MM.1S (cell line): ENCODE data around the gene MUC4.
"Not testable (repeated sequence)": the region's sequence is repeated elsewhere in the genome, so short reads cannot be mapped to it uniquely, and the experiment has no call there.

ENCODE experiments used
- DNase-seq: peaks from one replicate; pipeline ENCODE4 v3.0.0-alpha.2; 2015
- H2AFZ ChIP-seq: fragments of 300-600 bp; sonication (generic); 2 replicates; pipeline ENCODE4 v1.6.0; 2016; ENCODE audit warnings: antibody characterized with exemption, low read length
- H3F3A ChIP-seq: fragments of 300-600 bp; sonication (generic); 2 replicates; pipeline ENCODE4 v1.6.1; 2016; ENCODE audit warnings: mild to moderate bottlenecking, antibody characterized with exemption, low read length, moderate library complexity, mixed read lengths; ENCODE audit not compliant: insufficient read depth
- H3K27ac ChIP-seq: fragments of 300-600 bp; sonication (generic); 2 replicates; pipeline ENCODE4 v1.5.1; 2016; ENCODE audit warnings: mild to moderate bottlenecking, low read length
- H3K27me3 ChIP-seq: fragments of 300-600 bp; sonication (generic); replicated peaks from 2 replicates; pipeline ENCODE4 v1.6.0; 2016; ENCODE audit warnings: low read length; ENCODE audit not compliant: insufficient read depth
- H3K36me3 ChIP-seq: fragments of 300-600 bp; sonication (generic); replicated peaks from 2 replicates; pipeline ENCODE4 v1.6.1; 2016; ENCODE audit warnings: mild to moderate bottlenecking, low read length, mixed read lengths; ENCODE audit not compliant: insufficient read depth
- H3K4me1 ChIP-seq: fragments of 300-600 bp; sonication (generic); 2 replicates; pipeline ENCODE4 v1.6.1; 2016; ENCODE audit warnings: low read length, mixed read lengths
- H3K4me2 ChIP-seq: fragments of 300-600 bp; sonication (generic); 2 replicates; pipeline ENCODE4 v1.6.0; 2016; ENCODE audit warnings: low read depth, low read length
- H3K4me3 ChIP-seq: fragments of 300-600 bp; sonication (generic); 2 replicates; pipeline ENCODE4 v1.5.1; 2016; ENCODE audit warnings: low read length, mixed read lengths
- H3K79me2 ChIP-seq: fragments of 300-600 bp; sonication (generic); 2 replicates; pipeline ENCODE4 v1.6.1; 2016; ENCODE audit warnings: mixed run types, low read length, mixed read lengths
- H3K9ac ChIP-seq: fragments of 300-600 bp; sonication (generic); 2 replicates; pipeline ENCODE4 v1.6.1; 2016; ENCODE audit warnings: low read length, mixed read lengths
- H3K9me2 ChIP-seq: fragments of 300-600 bp; sonication (generic); replicated peaks from 2 replicates; pipeline ENCODE4 v1.6.1; 2016; ENCODE audit warnings: mild to moderate bottlenecking, low read length, mixed read lengths; ENCODE audit not compliant: insufficient read depth
- H3K9me3 ChIP-seq: fragments of 300-600 bp; sonication (generic); replicated peaks from 2 replicates; pipeline ENCODE4 v1.6.1; 2016; ENCODE audit warnings: mild to moderate bottlenecking, low read length, mixed read lengths; ENCODE audit not compliant: insufficient read depth
- H4K20me1 ChIP-seq: fragments of 300-600 bp; sonication (generic); 2 replicates; pipeline ENCODE4 v1.6.1; 2016; ENCODE audit warnings: mild to moderate bottlenecking, low read length, moderate library complexity, mixed read lengths; ENCODE audit not compliant: insufficient read depth
- CTCF ChIP-seq: fragments of 300-600 bp; sonication (generic); IDR thresholded peaks from 2 replicates; pipeline ENCODE4 v1.5.1; 2016; ENCODE audit warnings: antibody characterized with exemption, low read length, mixed read lengths
- EZH2 ChIP-seq: fragments of 300-600 bp; sonication (generic); optimal IDR thresholded peaks from 2 replicates; pipeline ENCODE3; 2017; ENCODE audit warnings: low read depth, mild to moderate bottlenecking, antibody characterized with exemption, low read length, mixed read lengths
- EZH2phosphoT487 ChIP-seq: fragments of 300-600 bp; sonication (generic); IDR thresholded peaks from 2 replicates; pipeline ENCODE4 v1.6.1; 2018; ENCODE audit warnings: antibody characterized with exemption, low read length

Gene MUC4

DNA sequence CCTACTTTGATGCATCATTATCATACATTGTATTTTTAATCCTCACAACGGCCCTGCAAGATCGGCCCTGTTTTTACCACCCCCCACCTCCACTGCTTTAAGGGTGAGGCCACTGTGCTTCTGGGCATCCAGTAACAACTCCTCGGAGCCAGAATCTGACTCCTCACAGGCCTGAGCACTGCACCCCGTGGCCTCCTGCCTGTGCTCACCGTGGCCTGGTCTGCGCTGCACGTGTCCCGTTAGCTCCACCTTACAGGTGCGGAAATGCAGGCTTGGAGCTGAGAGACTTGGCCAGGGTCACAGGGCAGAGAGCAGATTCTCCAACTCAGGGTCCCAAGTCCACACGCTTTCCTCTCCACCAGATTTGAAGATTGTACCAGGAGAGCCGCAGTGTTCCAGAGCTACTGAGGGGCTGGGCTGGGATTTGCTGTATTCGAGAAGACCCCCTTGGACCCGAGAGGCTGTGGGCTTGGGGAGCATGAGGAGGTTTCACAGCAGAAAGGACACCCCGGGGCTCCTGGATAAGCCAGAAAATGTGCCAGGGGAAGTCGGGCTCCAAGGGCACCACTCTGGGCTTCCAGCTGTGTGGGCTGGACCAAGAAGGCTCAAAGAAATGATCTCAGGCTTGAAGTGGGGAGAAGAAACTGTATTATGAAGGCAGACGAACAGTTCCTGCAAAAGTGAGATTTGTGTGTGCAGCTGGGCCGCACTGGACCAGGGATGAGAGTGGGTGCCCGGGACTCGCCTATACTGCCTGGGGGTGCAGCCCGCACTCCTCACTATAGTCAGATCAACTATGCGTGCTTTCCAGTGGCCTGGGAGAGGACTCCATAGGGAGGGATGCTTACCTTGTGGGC is 89.4 kb downstream of the MUC4 start:
- not testable (repeated sequence) for H3K9ac ChIP-seq, H3K36me3 ChIP-seq, H3K79me2 ChIP-seq, H3K27me3 ChIP-seq, H2AFZ ChIP-seq, H4K20me1 ChIP-seq, H3K9me3 ChIP-seq, H3K9me2 ChIP-seq, H3K4me1 ChIP-seq, H3K4me3 ChIP-seq, DNase-seq, H3K4me2 ChIP-seq, H3F3A ChIP-seq, H3K27ac ChIP-seq

- H3K9me3 ChIP-seq, DNase-seq, H2AFZ ChIP-seq, H3K4me2 ChIP-seq, H3K9me2 ChIP-seq, H3K4me1 ChIP-seq, H4K20me1 ChIP-seq, H3K79me2 ChIP-seq, H3K9ac ChIP-seq, H3K27me3 ChIP-seq, H3K4me3 ChIP-seq, H3K27ac ChIP-seq, H3F3A ChIP-seq, H3K36me3 ChIP-seq: not testable (repeated sequence)
Observed at GRCh38 chr3:195720831-195721506, 90.8 kb downstream of the MUC4 start, which contains the start of gene MUC20. TSS of gene MUC20 (plus strand) at chr3:195720978. CDS start at chr3:195721008, 30 bp downstream.

DNA sequence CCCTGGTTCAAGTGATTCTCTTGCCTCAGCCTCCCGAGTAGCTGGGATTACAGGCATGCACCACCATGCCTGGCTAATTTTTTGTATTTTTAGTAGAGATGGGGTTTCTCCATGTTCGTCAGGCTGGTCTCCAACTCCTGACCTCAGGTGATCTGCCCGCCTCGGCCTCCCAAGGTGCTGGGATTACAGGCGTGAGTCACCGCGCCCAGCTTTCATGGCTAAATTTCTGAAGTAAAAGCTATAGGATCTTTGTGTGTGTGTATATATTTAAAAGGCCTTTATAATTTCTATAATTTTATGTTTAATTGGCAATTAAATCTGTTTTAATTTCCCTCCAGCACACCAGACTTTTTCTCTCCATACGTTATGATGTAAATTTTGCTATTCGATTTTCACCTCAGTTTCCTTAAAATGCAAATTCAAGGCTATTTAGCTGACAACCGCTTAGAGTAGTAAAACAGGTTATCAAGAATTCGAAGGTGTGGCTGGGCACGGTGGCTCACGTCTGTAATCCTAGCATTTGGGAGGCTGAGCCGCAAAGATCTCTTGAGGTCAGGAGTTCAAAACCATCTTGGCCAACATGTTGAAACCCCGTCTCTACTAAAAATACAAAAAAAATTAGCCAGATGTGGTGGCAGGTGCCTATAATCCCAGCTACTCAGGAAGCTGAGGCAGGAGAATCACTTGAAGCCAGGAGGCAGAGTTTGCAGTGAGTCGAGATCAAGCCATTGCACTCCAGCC is 92.0 kb downstream of the MUC4 start:
- H3K4me2 ChIP-seq, DNase-seq, H4K20me1 ChIP-seq, H3K36me3 ChIP-seq, H3K4me1 ChIP-seq, H3K9me3 ChIP-seq, H2AFZ ChIP-seq, H3K4me3 ChIP-seq, H3K79me2 ChIP-seq, H3K27me3 ChIP-seq, H3K27ac ChIP-seq, H3F3A ChIP-seq, H3K9me2 ChIP-seq, H3K9ac ChIP-seq: not testable (repeated sequence)

DNA sequence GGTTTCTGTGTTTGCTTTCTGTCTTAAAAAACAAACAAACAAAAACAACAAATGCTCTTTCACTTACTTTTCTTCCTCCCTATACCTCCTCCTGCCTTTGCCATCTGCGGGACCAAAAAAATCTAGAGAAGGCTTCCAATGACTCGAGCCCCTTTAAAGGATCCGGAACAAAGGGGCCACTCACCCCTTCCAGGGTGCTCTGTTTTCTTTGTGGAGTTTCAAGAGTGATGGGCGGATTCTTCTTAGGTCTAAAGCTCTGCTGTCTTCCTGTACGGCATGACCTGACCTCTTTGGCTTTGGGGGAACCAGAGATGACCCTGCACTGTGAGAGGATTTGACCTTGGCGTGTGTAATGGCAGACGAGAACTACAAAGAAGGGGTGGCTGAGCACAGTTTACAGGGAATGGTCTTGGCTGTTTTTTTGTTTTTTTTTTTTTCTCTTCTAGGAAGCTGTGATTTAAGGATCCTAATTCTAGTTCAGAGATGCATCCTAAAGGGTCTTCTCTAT is 93.2 kb downstream of the MUC4 start:
- no peak for DNase-seq
- Histone ChIP-seq H3K9me3 (no peaks in the 10 kb centered on the region), H3K9me2 (no peaks in the 10 kb centered on the region), H3K4me1 (no peaks in the 10 kb centered on the region), H3F3A (no peaks in the 10 kb centered on the region), H3K27ac (no peak overlapping the region), H3K36me3 (no peaks in the 10 kb centered on the region), H3K27me3 (no peaks in the 10 kb centered on the region), H3K4me3 (no peak overlapping the region), H4K20me1 (no peaks in the 10 kb centered on the region), H3K4me2 (no peak overlapping the region), H3K9ac (no peak overlapping the region), H2AFZ (no peak overlapping the region), H3K79me2 (no peaks in the 10 kb centered on the region)
- TF ChIP-seq EZH2: no peak
- TF ChIP-seq CTCF: no peak
- no peak for TF ChIP-seq EZH2phosphoT487
